HTR-8/SVneo (cell line): ENCODE data around the gene ASAP2.

Source experiments
- DNase-seq: peaks from one replicate; pipeline ENCODE4 v3.0.0; 2011; ENCODE audit warnings: low spot score, mixed read lengths; ENCODE audit not compliant: insufficient read length
- FAIRE-seq: peaks from 2 replicates; lab custom pipeline; 2011; peaks lifted over from hg19 to GRCh38; lab: Jason Lieb, UNC

Gene ASAP2

GRCh38 chr2:9440058-9440727 lies 233.6 kb downstream of the ASAP2 start:
- FAIRE-seq, result no peak
- DNase-seq, result no peak

DNA sequence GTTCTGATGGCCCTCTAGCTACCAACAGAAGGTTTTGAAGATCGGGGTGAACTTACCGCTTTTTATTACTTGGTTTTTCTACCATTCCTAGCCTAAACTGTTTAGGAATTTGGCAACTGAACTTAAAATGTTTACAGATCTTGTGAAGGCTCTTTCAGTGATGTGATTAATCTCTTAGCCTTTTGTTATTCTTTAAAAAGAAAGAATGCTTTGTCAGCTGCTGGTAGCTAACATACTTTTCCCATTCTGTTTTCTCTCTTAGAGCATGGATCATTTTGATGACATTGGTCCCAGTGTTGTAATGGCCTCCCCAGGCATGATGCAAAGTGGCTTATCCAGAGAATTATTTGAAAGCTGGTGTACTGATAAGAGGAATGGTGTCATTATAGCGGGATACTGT lies 234.9 kb downstream of the ASAP2 start:
- DNase-seq, result no peak
- FAIRE-seq, result no peak

DNA sequence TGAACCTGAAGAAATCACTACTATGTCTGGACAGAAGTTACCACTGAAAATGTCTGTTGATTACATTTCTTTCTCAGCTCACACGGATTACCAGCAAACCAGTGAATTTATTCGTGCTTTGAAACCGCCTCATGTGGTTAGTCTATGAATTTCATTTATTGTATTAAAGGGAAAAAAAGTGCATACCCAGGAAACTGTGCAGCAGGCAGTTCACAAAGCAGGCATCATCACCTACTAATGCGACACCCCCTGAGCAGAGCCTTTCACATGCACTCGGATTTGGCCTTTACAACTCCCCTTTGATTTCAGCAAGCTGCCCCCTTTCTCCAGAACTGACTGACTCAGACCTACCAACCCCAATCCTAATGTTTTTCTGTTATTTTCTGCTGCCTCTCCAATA lies 236.9 kb downstream of the ASAP2 start:
- FAIRE-seq, result no peak

GRCh38 chr2:9445089-9445488 lies 238.5 kb downstream of the ASAP2 start:
- FAIRE-seq (no peak), DNase-seq (no peak)

More for the DNA sequence above, 236.9 kb downstream of the ASAP2 start:
- no peak for DNase-seq

DNA sequence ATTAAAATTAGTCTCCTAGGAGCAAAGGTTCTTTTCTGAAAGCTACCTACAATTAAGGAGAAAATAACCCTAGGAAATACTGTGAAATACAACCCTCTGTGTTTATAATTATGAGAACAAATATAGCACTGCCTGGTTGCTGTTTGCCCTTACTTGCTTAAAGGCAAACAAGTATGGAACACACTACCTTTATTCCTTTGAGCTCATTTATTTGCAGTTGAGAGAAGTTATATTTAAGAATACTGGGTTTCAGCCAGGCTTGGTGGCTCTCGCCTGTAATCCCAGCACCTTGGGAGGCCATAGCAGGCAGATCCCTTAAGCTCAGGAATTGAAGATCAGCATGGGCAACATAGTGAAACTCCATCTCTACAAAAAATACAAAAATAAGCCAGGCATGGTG lies 244.6 kb downstream of the ASAP2 start:
- no peak for DNase-seq
- no peak for FAIRE-seq
